Stimulated activated CD8-positive, alpha-beta memory T cell treated with anti-CD3 and anti-CD28 coated beads, Interleukin-4, amount 100 ng/mL, for 48 hours (primary cell): ENCODE results near the gene PROZ.
"Not testable (repeated sequence)": the region's sequence is repeated elsewhere in the genome, so short reads cannot be mapped to it uniquely, and the experiment has no call there.

ENCODE experiments used
- DNase-seq: peaks from one replicate; pipeline ENCODE4 v3.0.0-alpha.2; 2020

The PROZ gene

DNA sequence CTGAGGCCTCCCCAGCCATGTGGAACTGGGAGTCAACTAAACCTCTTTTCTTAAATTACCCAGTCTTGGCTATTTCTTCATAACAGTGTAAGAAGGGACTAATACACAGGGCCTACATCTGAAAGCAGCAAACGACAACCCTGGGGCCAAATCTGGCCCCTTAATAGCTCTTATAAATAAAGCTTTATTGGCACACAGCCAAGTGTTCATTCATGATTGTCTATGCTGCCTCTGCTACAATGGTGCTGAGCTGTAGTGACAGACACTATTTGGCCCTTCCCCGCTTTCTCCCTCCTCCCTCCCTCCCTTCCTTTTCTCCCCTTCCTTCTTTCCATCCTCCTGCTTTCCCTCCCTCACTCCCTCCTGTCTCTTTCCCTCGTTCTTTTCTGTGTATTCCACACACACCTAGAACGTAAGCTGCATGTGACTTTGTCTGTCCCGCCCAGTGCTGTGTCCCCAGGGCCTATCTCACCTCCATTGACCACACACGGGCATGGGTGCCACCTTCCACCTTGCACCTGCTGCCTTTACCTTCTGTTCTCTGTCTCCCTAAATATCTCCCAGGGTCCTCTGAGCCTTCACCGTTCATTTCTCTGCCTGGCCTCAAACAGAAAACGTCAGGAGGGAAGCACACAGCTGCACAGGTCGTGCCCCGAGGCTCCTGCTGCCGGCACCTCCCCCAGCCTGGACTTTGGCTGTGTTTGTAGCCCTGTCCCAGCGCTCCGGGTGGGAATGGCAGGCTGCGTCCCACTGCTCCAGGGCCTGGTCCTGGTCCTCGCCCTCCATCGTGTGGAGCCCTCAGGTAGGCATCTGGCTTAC lies at the start of gene PROZ:
TSS of gene PROZ (plus strand) at position 720 of the 819 bp plus-strand sequence. CDS start at position 733, 13 bp downstream.
- DNase-seq, result no peak

DNA sequence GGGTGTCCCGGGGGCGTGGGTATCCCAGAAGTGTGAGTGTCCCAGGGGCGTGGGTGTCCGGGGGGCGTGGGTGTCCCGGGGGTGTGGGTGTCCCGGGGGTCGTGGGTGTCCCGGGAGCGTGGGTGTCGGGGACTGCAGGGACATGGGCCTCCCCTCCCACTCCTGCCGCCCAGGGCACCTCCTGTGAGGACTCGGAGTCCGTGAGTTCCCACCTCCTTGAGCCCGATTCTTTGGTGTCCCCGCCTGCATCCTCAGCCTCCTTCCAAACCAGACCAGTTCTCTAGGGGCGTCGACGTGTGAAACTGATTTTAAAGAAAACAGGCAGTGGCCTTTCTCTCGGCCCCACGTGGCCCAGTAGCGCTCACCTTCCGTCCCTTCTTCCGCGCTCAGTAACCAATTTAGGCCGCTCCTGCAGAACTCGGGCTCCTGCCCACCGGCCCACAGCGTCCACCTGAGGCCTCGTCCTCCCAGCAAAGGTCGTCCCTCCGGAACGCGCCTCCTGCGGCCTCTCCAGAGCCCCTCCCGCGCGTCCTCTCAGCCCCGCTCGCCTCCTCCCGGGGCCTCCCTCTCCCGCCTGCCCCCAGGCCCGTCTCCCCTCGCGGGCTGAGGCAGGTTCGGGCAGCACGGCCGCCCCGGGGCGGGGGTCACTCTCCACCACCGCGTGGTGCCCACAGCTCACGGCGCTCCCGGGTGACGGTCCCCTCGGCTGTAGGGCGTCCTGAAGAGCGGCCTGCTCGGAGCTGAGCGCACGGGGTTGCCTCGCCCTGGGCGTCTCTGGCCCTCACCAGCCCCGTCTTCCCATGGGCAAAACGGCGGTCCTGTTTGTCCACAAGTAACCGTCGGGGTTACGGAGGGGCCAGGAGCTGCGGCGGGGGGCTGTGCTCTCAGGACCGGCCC lies 49.0 kb upstream of the PROZ start:
- DNase-seq, result no peak

DNA sequence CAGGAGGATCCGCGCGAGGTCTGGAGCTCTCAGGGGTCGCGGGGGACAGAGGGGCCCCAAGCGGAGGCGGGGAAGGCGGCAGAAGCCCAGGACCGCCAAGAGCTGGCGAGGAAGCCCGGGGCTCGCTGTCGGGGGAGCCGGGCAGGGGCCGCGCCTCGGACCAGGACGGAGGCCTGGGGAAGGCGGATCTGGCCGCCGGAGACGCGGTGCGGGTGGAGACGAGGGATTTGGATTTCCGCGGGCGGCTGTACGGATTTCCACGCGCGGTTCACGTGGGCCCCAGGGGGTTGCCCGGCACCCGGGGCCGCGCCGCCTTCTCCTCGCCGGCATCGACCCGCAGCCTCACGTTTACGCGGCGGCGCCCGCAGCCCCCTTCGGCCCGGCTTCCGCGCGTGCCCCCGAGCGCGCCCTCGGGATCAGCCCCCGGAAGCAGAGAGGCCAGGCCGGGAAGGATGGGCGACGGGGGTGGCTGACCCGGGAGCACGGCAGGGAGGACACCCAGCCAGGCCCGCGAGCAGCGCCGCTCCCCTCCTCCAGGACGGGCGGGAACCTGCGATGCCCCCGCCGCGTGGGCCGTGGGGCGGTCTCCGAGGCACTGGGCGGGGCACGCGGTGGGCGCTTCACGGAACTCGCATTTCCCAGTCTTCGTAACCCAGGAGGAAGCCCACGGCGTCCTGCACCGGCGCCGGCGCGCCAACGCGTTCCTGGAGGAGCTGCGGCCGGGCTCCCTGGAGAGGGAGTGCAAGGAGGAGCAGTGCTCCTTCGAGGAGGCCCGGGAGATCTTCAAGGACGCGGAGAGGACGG lies 48.2 kb upstream of the PROZ start:
- peak; percentile 45 for DNase-seq

DNA sequence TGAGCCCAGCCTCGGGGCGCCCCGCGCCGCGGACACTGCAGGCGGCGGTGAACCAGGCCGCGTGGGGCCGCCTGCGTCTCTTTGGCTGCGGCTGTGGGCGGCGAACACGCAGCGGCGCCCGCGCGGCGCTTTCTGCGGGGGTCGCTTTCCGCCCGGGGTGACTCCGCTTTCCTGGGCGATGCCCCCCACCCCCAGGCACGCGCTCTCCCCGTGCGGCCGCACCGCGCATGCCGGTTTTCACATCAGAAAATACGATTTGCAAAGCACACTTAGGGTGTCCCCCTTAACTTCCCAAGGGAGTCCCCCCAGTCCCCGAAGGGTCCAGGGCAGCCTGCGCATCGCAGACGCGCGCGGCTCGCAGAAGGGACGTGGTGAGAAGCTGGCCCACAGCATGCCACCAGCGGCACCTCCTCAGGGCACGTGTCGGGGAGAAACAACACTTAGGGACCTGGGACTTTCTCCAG lies 47.6 kb upstream of the PROZ start:
- DNase-seq, result no peak

DNA sequence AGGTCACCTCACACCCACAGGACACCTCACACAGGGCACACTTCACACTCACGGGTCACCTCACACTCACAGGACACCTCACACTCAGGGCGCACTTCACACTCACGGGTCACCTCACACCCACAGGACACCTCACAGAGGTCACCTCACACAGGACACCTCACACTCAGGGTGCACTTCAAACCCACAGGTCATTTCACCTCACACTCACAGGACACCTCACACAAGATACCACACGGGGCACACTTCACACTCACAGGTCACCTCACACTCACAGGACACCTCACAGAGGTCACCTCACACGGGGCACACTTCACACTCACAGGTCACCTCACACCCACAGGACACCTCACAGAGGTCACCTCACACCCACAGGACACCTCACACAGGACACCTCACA lies 46.6 kb upstream of the PROZ start:
- not testable (repeated sequence) for DNase-seq

DNA sequence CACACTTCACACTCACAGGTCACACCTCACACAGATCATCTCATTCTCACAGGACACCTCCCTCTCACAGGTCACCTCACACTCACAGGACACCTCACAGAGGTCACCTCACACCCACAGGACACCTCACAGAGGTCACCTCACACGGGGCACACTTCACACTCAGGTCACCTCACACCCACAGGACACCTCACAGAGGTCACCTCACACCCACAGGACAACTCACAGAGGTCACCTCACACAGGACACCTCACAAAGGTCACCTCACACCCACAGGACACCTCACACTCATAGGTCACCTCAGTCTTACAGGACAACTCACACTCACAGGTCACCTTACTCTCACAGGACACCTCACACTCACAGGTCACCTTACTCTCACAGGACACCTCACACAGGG lies 46.0 kb upstream of the PROZ start:
- DNase-seq, result not testable (repeated sequence)

DNA sequence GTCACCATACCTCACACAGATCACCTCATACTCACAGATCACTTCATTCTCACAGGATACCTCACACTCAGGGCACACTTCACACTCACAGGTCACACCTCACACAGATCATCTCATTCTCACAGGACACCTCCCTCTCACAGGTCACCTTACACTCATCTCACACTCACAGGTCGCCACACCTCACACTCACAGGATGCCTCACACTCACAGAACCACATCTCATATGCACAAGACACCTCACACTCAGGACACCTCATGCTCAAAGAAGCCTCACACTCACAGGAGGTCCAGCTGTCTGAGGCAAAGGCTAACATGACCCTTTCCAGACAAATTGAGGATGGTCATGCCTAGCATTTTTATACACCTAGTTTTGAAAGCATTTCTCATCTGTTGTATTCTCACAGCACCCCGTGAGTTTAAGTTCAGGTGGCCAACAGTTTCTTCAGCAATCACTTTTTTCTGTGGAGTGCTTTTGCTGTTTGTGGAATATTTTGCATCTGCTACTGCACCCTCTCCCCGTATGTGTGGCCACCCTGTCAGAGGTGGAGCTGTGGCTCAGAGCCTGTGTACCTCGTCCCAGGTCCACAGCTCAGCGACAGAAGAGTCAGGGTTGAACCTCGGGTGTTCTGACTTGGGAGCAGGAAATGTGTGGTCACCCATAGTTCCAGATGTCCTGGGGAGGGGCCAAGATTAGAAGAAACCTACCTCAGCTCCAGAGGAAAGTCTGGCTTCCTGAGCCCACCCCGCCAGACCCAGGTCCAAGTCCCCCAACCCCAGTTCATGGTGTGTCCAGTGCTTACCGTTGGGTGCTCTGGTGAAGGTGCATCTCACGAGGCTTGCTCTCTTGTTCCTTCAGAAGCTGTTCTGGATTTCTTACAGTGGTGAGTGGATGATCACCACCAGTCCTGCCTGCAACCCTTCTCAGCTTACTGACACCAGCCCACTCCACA lies 45.3 kb upstream of the PROZ start:
- no peak for DNase-seq

DNA sequence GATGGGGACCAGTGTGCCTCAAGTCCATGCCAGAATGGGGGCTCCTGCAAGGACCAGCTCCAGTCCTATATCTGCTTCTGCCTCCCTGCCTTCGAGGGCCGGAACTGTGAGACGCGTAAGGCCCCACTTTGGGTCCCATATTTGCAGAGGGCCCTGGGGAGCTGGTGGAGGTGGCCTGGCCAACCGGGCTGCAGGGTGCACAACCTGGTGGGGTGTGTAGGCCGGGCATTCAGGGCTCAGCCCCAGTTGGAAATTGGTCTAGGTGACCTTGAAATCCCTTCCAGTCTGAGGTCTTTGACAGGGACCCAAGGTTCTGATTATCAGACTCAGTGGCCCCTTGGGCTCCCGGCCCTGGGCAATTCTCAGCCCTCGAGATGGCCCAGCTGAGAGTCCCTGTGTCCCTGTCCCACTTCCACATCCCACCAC lies 44.6 kb upstream of the PROZ start:
- no peak for DNase-seq

GRCh38 chr13:113114511-113115362 lies 43.7 kb upstream of the PROZ start:
- DNase-seq, result no peak

GRCh38 chr13:113115363-113116205 lies 42.9 kb upstream of the PROZ start:
- DNase-seq, result no peak

DNA sequence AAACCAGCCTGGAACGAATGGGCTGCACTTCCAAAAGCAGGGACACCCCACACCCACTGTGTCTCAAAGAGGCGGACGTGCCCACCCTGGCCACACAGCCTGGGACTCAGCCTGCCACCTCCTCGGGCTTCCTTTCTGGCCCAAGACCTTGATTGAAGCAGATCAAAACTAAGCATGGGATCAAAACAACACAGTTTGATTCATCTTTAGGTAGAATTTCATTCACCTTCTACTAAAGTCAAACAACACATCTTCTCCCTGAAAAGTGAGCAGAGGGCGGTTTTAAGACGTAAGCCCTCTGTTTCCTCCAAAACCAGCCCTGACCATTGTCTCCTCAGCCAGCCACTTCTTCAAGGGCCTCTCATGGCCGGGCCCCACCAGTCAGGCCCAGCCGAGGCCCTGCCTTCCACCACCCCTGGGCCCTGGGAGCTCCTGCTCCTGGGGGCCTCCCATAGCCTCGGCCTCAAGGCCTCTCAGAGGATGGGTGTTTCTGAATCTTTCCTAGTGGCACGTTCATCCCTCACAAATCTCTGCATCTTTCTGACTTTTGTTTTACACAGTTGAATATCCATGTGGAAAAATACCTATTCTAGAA lies 42.1 kb upstream of the PROZ start:
- DNase-seq, result no peak

- DNase-seq, result no peak
These were observed 41.6 kb upstream of the PROZ start for GRCh38 chr13:113116871-113117271.

DNA sequence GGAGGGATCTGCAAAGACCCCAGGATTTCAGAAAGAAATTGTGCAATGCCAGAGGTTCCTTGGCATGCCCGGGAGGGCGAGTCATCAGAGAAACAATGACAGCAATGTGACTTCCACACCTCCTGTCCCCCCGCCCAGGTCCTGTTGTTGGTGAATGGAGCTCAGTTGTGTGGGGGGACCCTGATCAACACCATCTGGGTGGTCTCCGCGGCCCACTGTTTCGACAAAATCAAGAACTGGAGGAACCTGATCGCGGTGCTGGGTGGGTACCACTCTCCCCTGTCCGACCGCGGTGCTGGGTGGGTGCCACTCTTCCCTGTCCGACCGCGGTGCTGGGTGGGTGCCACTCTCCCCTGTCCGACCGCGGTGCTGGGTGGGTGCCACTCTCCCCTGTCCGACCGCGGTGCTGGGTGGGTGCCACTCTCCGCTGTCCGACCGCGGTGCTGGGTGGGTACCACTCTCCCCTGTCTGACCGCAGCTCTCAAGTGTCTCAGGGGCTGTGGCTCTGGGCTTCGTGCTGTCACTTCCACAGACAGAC lies 41.0 kb upstream of the PROZ start:
- no peak for DNase-seq

- no peak for DNase-seq
These were observed 40.6 kb upstream of the PROZ start for GRCh38 chr13:113117911-113118260.

- DNase-seq, result no peak
These were observed 40.0 kb upstream of the PROZ start for GRCh38 chr13:113118261-113119021.

DNA sequence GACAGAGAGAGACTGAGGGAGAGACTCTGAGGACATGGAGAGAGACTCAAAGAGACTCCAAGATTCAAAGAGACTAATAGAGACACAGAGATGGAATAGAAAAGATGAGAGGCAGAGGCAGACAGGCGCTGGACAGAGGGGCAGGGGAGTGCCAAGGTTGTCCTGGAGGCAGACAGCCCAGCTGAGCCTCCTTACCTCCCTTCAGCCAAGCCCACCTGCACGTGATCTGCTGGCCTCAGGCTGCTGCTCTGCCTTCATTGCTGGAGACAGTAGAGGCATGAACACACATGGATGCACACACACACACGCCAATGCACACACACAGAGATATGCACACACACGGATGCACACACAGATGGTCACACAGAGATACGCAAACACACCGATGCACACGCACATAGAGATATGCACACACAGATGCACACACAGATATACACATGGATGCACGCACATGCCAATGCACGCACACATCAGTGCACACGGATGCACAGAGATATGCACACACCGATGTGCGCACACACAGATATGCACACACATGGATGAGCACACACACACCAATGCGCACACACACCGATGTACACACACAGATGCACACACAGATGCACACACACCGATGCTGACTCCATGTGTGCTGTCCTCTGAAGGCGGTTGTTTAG lies 39.2 kb upstream of the PROZ start:
- no peak for DNase-seq

GRCh38 chr13:113119822-113120189 lies 38.6 kb upstream of the PROZ start:
- no peak for DNase-seq
